HepG2 (cell line): ENCODE measurements around the gene CDK3. TPM values are rescaled to one million over a fixed set of nuclear protein-coding genes. Genes with fewer than 3 reads are reported as not detected.

ENCODE experiments used
- CAMTA2 ChIP-seq: sonication (generic); formaldehyde crosslinking; IDR thresholded peaks from 2 replicates; pipeline ENCODE4 v1.4.0; 2020; ENCODE audit warnings: mild to moderate bottlenecking, missing genetic modification reagents, borderline replicate concordance
- ETV5 ChIP-seq: IDR thresholded peaks from 2 replicates; pipeline ENCODE4 v1.6.1; 2018; ENCODE audit warnings: missing biosample characterization, missing genetic modification reagents, inconsistent platforms, borderline replicate concordance
- NFYC ChIP-seq: IDR thresholded peaks from 2 replicates; pipeline ENCODE4 v1.6.1; 2016; ENCODE audit warnings: missing genetic modification reagents, missing compliant biosample characterization
- NR2F6 ChIP-seq, 2 experiments: IDR thresholded peaks; 2 replicates each; pipeline ENCODE4 v1.6.1; 2016; ENCODE audit warnings: antibody characterized with exemption in 1 of 2, mild to moderate bottlenecking in 1 of 2
- TBL1XR1 ChIP-seq: fragments of 150-350 bp; IDR thresholded peaks from 2 replicates; pipeline ENCODE4 v1.6.1; 2014; ENCODE audit warnings: borderline replicate concordance, low read length; ENCODE audit not compliant: partially characterized antibody
- THAP11 ChIP-seq: IDR thresholded peaks from 2 replicates; pipeline ENCODE4 v1.6.1; 2016; ENCODE audit warnings: missing biosample characterization, missing genetic modification reagents
- ZBTB1 ChIP-seq: sonication (generic); formaldehyde crosslinking; IDR thresholded peaks from 2 replicates; pipeline ENCODE4 v1.4.0; 2020; ENCODE audit warnings: missing genetic modification reagents, borderline replicate concordance
- ZNF30 ChIP-seq: sonication (generic); formaldehyde crosslinking; IDR thresholded peaks from 2 replicates; pipeline ENCODE4 v1.5.0; 2020; ENCODE audit warnings: mild to moderate bottlenecking, missing genetic modification reagents
- ZNF562 ChIP-seq: sonication (generic); formaldehyde crosslinking; IDR thresholded peaks from 2 replicates; pipeline ENCODE4 v1.8.0; 2022; ENCODE audit warnings: missing genetic modification reagents, borderline replicate concordance
- ZNF879 ChIP-seq: sonication (generic); formaldehyde crosslinking; IDR thresholded peaks from 2 replicates; pipeline ENCODE4 v1.8.1; 2023; ENCODE audit warnings: missing genetic modification reagents
- ZSCAN12 ChIP-seq: sonication (generic); formaldehyde crosslinking; IDR thresholded peaks from 2 replicates; pipeline ENCODE4 v1.9.0; 2021; ENCODE audit warnings: mild to moderate bottlenecking, missing genetic modification reagents
- polyA plus RNA-seq, 8 experiments: library from polyadenylated mRNA; depleted of rRNA in 3 of 8; stranded (reverse) in 7 of 8; unstranded in 1 of 8; fragments of >200 nt; fragmentation: Illumina TruSeq in 4 of 8; extraction: Trizol in 4 of 8; gene quantifications; 2 replicates each; pipeline versions ENCODE4 v1.2.1 to v1.2.3, GENCODE V29; 2011 to 2016; ENCODE audit warnings: low read depth in 4 of 8, missing spikeins in 1 of 8, mixed read lengths in 1 of 8; ENCODE audit not compliant: insufficient read depth in 1 of 8
- total RNA-seq, 5 experiments: library from RNA; depleted of rRNA; stranded (reverse); fragments of >200 nt; fragmentation: Illumina TruSeq; extraction: Trizol; gene quantifications; 2 replicates each; pipeline ENCODE4 v1.2.3, GENCODE V29; 2016; ENCODE audit warnings: low read depth in 1 of 5
- TF ChIP-seq, protein P1 (sequence below): sonication (generic); formaldehyde crosslinking; IDR thresholded peaks from 2 replicates; pipeline ENCODE4 v1.4.0; 2020; ENCODE audit warnings: missing genetic modification reagents
- TF ChIP-seq, protein P2 (sequence below), 2 experiments: sonication (generic) in 1 of 2; formaldehyde crosslinking in 1 of 2; IDR thresholded peaks; 2 replicates each; pipeline versions ENCODE4 v1.4.0 to v1.6.1; 2016 to 2020; ENCODE audit warnings: borderline replicate concordance in 1 of 2, low read depth in 1 of 2, mild to moderate bottlenecking in 1 of 2, missing genetic modification reagents in 1 of 2
- TF ChIP-seq, protein P3 (sequence below): sonication (generic); formaldehyde crosslinking; IDR thresholded peaks from 2 replicates; pipeline ENCODE4 v1.4.0; 2020; ENCODE audit warnings: mild to moderate bottlenecking, missing genetic modification reagents
- TF ChIP-seq, protein P4 (sequence below): sonication (generic); formaldehyde crosslinking; IDR thresholded peaks from 2 replicates; pipeline ENCODE4 v1.4.0; 2020; ENCODE audit warnings: mild to moderate bottlenecking, low read depth, missing genetic modification reagents
- TF ChIP-seq, protein P5 (sequence below): sonication (generic); formaldehyde crosslinking; IDR thresholded peaks from 2 replicates; pipeline ENCODE4 v1.8.0; 2022; ENCODE audit warnings: missing genetic modification reagents, mild to moderate bottlenecking, inconsistent platforms, borderline replicate concordance

The CDK3 gene
- total and polyA plus RNA-seq, 2 of the 13 experiments (the other 11 are each of a cell fraction or from before 2014, with no cell fraction given), result 5.8 to 11.4 TPM

DNA sequence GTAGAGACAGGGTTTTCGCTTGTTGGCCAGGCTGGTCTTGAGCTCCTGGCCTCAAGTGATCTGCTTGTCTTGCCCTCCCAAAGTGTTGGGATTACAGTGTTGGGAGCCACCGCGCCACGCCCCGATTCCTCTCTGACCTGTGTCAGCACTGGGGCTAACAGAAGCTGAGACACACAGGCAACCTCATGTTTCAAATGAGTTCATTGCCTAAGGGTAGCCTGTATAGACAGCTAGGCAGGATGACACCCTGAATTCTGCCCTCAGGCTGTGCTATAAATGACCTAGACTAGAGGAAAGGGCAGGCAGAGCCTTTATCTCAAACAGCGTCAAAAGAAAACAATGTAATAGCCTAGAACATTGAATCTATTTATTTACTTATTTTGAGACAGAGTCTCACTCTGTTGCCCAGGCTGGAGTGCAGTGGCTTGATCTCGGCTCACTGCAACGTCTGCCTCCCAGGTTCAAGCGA lies 2.3 kb upstream of the CDK3 start (continued):
- TF ChIP-seq NR2F6 (IDR thresholded peaks at IDR 0.05), result no peak
- no peak; the same call in 1 of the 2 replicates for TF ChIP-seq NR2F6 (CRISPR knock-in tag; IDR thresholded peaks at IDR 0.05)
- TF ChIP-seq ZNF562 (CRISPR knock-in tag), result no peak
- TF ChIP-seq, protein P1, sequence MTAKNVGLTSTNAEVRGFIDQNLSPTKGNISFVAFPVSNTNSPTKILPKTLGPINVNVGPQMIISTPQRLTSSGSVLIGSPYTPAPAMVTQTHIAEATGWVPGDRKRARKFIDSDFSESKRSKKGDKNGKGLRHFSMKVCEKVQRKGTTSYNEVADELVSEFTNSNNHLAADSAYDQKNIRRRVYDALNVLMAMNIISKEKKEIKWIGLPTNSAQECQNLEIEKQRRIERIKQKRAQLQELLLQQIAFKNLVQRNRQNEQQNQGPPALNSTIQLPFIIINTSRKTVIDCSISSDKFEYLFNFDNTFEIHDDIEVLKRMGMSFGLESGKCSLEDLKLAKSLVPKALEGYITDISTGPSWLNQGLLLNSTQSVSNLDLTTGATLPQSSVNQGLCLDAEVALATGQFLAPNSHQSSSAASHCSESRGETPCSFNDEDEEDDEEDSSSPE (CRISPR knock-in tag), result 0 out of 2 replicates have a peak, but pooled peaks have one; percentile 12
- TF ChIP-seq, protein P2, sequence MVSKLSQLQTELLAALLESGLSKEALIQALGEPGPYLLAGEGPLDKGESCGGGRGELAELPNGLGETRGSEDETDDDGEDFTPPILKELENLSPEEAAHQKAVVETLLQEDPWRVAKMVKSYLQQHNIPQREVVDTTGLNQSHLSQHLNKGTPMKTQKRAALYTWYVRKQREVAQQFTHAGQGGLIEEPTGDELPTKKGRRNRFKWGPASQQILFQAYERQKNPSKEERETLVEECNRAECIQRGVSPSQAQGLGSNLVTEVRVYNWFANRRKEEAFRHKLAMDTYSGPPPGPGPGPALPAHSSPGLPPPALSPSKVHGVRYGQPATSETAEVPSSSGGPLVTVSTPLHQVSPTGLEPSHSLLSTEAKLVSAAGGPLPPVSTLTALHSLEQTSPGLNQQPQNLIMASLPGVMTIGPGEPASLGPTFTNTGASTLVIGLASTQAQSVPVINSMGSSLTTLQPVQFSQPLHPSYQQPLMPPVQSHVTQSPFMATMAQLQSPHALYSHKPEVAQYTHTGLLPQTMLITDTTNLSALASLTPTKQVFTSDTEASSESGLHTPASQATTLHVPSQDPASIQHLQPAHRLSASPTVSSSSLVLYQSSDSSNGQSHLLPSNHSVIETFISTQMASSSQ (IDR thresholded peaks at IDR 0.05; ENCODE audit: low read depth), result no peak
- TF ChIP-seq, protein P2 (CRISPR knock-in tag; IDR thresholded peaks at IDR 0.05; ENCODE audit: borderline replicate concordance), result peak; percentile 40; the same call in 1 of the 2 replicates
- no peak for TF ChIP-seq TBL1XR1
- TF ChIP-seq CAMTA2 (CRISPR knock-in tag), result no peak; the same call in 1 of the 2 replicates
- no peak for TF ChIP-seq ZNF879 (CRISPR knock-in tag)
- TF ChIP-seq ZNF30 (CRISPR knock-in tag), result no peak
- TF ChIP-seq, protein P3, sequence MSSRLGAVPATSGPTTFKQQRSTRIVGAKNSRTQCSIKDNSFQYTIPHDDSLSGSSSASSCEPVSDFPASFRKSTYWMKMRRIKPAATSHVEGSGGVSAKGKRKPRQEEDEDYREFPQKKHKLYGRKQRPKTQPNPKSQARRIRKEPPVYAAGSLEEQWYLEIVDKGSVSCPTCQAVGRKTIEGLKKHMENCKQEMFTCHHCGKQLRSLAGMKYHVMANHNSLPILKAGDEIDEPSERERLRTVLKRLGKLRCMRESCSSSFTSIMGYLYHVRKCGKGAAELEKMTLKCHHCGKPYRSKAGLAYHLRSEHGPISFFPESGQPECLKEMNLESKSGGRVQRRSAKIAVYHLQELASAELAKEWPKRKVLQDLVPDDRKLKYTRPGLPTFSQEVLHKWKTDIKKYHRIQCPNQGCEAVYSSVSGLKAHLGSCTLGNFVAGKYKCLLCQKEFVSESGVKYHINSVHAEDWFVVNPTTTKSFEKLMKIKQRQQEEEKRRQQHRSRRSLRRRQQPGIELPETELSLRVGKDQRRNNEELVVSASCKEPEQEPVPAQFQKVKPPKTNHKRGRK (CRISPR knock-in tag), result no peak
- TF ChIP-seq ZSCAN12 (CRISPR knock-in tag), result no peak
- TF ChIP-seq, protein P4, sequence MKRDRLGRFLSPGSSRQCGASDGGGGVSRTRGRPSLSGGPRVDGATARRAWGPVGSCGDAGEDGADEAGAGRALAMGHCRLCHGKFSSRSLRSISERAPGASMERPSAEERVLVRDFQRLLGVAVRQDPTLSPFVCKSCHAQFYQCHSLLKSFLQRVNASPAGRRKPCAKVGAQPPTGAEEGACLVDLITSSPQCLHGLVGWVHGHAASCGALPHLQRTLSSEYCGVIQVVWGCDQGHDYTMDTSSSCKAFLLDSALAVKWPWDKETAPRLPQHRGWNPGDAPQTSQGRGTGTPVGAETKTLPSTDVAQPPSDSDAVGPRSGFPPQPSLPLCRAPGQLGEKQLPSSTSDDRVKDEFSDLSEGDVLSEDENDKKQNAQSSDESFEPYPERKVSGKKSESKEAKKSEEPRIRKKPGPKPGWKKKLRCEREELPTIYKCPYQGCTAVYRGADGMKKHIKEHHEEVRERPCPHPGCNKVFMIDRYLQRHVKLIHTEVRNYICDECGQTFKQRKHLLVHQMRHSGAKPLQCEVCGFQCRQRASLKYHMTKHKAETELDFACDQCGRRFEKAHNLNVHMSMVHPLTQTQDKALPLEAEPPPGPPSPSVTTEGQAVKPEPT (CRISPR knock-in tag), result no peak; the same call in none of the 2 replicates
- no peak for TF ChIP-seq NFYC (CRISPR knock-in tag)
- no peak for TF ChIP-seq ZBTB1 (CRISPR knock-in tag)
- TF ChIP-seq, protein P5, sequence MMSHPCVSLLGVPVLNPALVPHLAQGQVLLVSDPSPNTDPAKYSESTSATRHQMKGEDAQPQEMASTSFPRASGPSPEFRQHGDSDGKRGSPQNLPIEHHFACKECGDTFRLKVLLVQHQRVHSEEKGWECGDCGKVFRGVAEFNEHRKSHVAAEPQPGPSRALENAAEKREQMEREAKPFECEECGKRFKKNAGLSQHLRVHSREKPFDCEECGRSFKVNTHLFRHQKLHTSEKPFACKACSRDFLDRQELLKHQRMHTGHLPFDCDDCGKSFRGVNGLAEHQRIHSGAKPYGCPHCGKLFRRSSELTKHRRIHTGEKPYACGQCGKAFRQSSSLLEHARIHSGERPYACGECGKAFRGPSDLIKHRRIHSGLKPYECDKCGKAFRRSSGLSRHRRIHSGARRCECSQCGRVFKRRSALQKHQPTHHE, result no peak
- no peak for TF ChIP-seq THAP11 (CRISPR knock-in tag)
- peak; percentile 23; the same call in 1 of the 2 replicates for TF ChIP-seq ETV5 (CRISPR knock-in tag)
